Spleen (tissue), 11 donors: ENCODE results near the gene SRA1. TPM values are rescaled to one million over a fixed set of nuclear protein-coding genes. Genes with fewer than 3 reads are reported as not detected.

Source experiments
- DNase-seq: peaks from one replicate; pipeline ENCODE4 v3.0.0-alpha.2; 2020
- H3K27ac ChIP-seq, 8 donors: fragments of 200-600 bp; sonication (generic) in 7 of 8; 1 replicate in 4 of 8; 2 replicates in 4 of 8; pipeline versions ENCODE4 v1.5.0 to v1.8.0; 2016 to 2021; ENCODE audit warnings: inconsistent platforms in 4 of 8, mild to moderate bottlenecking in 4 of 8, moderate library complexity in 1 of 8
- H3K27me3 ChIP-seq, 7 donors: fragments of 200-600 bp; sonication (generic) in 6 of 7; replicated peaks in 1 of 7; 1 replicate in 4 of 7; 2 replicates in 3 of 7; pipeline versions ENCODE4 v1.5.0 to v1.8.0; 2016 to 2021; ENCODE audit warnings: inconsistent platforms in 3 of 7, mild to moderate bottlenecking in 1 of 7
- H3K36me3 ChIP-seq, 6 donors: fragments of 200-600 bp; sonication (generic) in 5 of 6; 1 replicate in 4 of 6; 2 replicates in 2 of 6; pipeline versions ENCODE4 v1.5.0 to v1.8.0; 2016 to 2021; ENCODE audit warnings: inconsistent platforms in 2 of 6
- H3K4me1 ChIP-seq, 6 donors: fragments of 200-600 bp; sonication (generic) in 5 of 6; 1 replicate in 3 of 6; 2 replicates in 3 of 6; pipeline versions ENCODE4 v1.5.0 to v1.8.0; 2016 to 2021; ENCODE audit warnings: inconsistent platforms in 3 of 6
- H3K4me3 ChIP-seq, 8 donors: fragments of 200-600 bp; sonication (generic) in 7 of 8; 1 replicate in 4 of 8; 2 replicates in 4 of 8; pipeline versions ENCODE4 v1.5.0 to v1.8.0; 2016 to 2021; ENCODE audit warnings: inconsistent platforms in 4 of 8, mild to moderate bottlenecking in 4 of 8, moderate library complexity in 2 of 8
- H3K9me3 ChIP-seq, 8 donors: fragments of 200-600 bp; sonication (generic) in 7 of 8; 1 replicate in 4 of 8; 2 replicates in 4 of 8; pipeline versions ENCODE4 v1.5.0 to v1.8.0; 2016 to 2021; ENCODE audit warnings: inconsistent platforms in 4 of 8
- POLR2A ChIP-seq, 3 donors: fragments of 450-650 bp; IDR thresholded peaks; one replicate each; pipeline ENCODE4 v1.5.1; 2017; ENCODE audit warnings: antibody characterized with exemption in 3 of 3, mild to moderate bottlenecking in 1 of 3
- POLR2AphosphoS5 ChIP-seq, 3 donors: sonication (generic); formaldehyde crosslinking; IDR thresholded peaks; one replicate each; pipeline ENCODE4 v1.5.1; 2017; ENCODE audit warnings: antibody characterized with exemption in 3 of 3
- WGBS, 5 donors: extraction: QIAGEN DNeasy Blood & Tissue Kit in 3 of 5; methylation state at CpG; one replicate each; pipeline versions ENCODE4 v1.1.5 to v1.1.7; 2013 to 2018; 5-methylcytosine and 5-hydroxymethylcytosine counted together
- intact Hi-C: fragments of 100-400 bp; cut with DNase I; formaldehyde crosslinking; loops from one replicate; pipeline ENCODE4 v1.15.0; 2023; ENCODE audit warnings: low total_unique reads
- polyA plus RNA-seq, 3 donors: library from polyadenylated mRNA; stranded (reverse); fragments of 200-250 nt; gene quantifications; one replicate each; pipeline ENCODE4 v1.2.1, GENCODE V29; 2013
- total RNA-seq, 7 donors: library from RNA; depleted of rRNA in 3 of 7; stranded (reverse); fragments of >200 nt in 3 of 7; fragmentation: NEBNext Ultra II Directional in 4 of 7; extraction: Animal tissue kit (Norgen Biotek cat#: 25700) in 4 of 7; gene quantifications; one replicate each; pipeline versions ENCODE4 v1.1.0 to v1.2.1, GENCODE V29; 2016 to 2021
- TF ChIP-seq, protein P1 (sequence below), 11 experiments: fragments of 200-600 bp in 7 of 11; fragments of 450-650 bp in 4 of 11; sonication (generic) in 4 of 11; IDR thresholded peaks in 8 of 11; conservative IDR thresholded peaks in 3 of 11; 1 replicate in 7 of 11; 2 replicates in 4 of 11; pipeline versions ENCODE4 v1.4.0 to v1.8.0; 2016 to 2021; ENCODE audit warnings: antibody characterized with exemption in 11 of 11, inconsistent platforms in 4 of 11, mild to moderate bottlenecking in 1 of 11
- donor health status: healthy with polysubstance abuse.
- donor health status: DM: no; HTN: no; CAD: no; lungs with moderate emphysema.
- donor health status: DM: no; HTN: no; CAD: no.
- donor health status: Bipolar disorder and iron deficiency.
- donor health status: healthy.
- donor health status: DM: no; HTN: no; CAD: no.
- donor health status: DM: yes; HTN: yes; CAD: no.

Gene SRA1
- total and polyA plus RNA-seq, 10 donors, result 22.9 to 42.1 (median 29.5) TPM

DNA sequence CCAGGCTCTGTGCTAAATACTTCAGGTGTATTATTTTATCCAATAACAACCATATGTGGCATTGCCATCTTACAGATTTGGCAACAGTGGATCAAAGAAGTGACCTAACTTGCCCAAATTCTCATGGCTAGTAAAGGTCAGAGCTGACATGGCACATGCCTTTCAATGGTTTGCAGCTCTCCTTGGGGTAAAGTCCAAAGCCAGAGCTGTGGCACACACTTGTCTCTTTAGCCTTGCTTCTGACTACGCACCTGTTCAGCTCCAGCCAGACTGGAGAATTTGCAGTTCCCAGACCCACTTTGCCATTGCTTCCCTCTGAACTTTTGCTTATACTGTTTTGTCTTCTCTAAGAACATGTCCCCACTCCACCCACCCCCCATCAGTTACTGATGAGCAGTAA, 13.2 kb upstream of the SRA1 start:
- Histone ChIP-seq H3K4me1 (peaks cover 16 to 80% (median 50%) of the 10 kb centered on the region in 6 donors), H3K27me3 (no peaks in the 10 kb centered on the region), H3K36me3 (peaks cover 0 to 58% (median 30%) of the 10 kb centered on the region in 6 donors), H3K27ac (peak overlapping the region in 6 of 8 donors; percentile 17 to 86 (median 78)), H3K9me3 (no peaks in the 10 kb centered on the region), H3K4me3 (no peak overlapping the region)
- intact Hi-C loops, result no loop called here
- DNase-seq, result no peak
- TF ChIP-seq POLR2AphosphoS5 (IDR thresholded peaks at IDR 0.05) (no peak), POLR2A (IDR thresholded peaks at IDR 0.05) (no peak)
- TF ChIP-seq, protein P1, sequence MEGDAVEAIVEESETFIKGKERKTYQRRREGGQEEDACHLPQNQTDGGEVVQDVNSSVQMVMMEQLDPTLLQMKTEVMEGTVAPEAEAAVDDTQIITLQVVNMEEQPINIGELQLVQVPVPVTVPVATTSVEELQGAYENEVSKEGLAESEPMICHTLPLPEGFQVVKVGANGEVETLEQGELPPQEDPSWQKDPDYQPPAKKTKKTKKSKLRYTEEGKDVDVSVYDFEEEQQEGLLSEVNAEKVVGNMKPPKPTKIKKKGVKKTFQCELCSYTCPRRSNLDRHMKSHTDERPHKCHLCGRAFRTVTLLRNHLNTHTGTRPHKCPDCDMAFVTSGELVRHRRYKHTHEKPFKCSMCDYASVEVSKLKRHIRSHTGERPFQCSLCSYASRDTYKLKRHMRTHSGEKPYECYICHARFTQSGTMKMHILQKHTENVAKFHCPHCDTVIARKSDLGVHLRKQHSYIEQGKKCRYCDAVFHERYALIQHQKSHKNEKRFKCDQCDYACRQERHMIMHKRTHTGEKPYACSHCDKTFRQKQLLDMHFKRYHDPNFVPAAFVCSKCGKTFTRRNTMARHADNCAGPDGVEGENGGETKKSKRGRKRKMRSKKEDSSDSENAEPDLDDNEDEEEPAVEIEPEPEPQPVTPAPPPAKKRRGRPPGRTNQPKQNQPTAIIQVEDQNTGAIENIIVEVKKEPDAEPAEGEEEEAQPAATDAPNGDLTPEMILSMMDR (IDR thresholded peaks at IDR 0.05 in 8 of 11, conservative IDR thresholded peaks at IDR 0.05 in 3 of 11), result no peak
- WGBS, 5 donors, result 93 to 100% (median 100%) methylated on average over 1 of the region's 1 CpG

DNA sequence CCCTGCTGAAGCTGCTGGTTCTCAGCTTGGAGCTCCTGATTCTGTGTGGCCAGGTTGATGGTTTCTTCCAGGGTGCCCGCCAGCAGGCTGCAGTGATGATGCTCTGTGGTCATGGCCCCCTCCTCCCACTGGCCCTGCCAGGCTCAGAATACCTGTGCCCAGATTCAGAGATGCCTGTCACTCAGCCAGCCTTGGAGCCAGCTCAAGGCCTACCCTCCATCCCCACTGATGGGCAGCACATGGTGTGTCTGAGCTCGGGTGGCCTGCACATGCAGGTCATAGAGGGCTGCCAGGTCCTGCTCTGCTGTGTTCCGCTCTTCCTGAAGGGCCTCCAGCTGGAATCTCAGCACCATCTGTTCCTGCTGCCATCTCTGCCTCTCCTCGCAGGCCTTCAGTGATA, 12.8 kb upstream of the SRA1 start:
- DNase-seq, result no peak
- peaks cover 21 to 80% (median 51%) of the 10 kb centered on the region in 6 donors for H3K4me1 ChIP-seq
- WGBS, 5 donors, result 90 to 96% (median 95%) methylated on average over 4 of the region's 4 CpGs
- intact Hi-C loops, result no loop called here
- H3K27me3 ChIP-seq, result no peaks in the 10 kb centered on the region
- H3K36me3 ChIP-seq, result peaks cover 0 to 55% (median 30%) of the 10 kb centered on the region in 6 donors
- peak overlapping the region in 7 of 8 donors; percentile 43 to 86 (median 76) for H3K27ac ChIP-seq
- TF ChIP-seq, protein P1 (IDR thresholded peaks at IDR 0.05 in 8 of 11, conservative IDR thresholded peaks at IDR 0.05 in 3 of 11), result no peak
- TF ChIP-seq POLR2AphosphoS5 (IDR thresholded peaks at IDR 0.05) (no peak), POLR2A (IDR thresholded peaks at IDR 0.05) (no peak)
- H3K9me3 ChIP-seq, result no peaks in the 10 kb centered on the region
- H3K4me3 ChIP-seq, result no peak overlapping the region

DNA sequence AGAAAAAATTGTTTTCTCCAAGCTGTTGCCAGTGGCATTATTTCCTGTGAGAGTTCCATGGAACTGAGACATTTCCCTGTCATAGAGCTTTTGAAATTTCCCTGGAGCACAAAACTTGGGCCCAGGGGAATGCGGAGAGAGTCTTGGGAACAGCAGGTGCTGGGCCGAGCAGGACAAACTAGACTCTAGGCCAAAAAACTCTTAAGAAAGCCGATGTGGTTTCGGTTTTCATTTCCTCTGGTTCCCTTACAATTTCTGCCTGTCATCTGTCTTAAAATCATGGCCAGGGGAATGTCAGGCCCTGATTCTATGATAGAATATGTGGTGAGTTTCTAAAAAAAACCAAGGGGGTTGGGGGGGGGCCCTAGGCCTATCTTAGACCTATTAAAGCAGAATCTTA, 11.9 kb upstream of the SRA1 start:
- Histone ChIP-seq H3K36me3 (peaks cover 0 to 50% (median 30%) of the 10 kb centered on the region in 6 donors), H3K27ac (peak overlapping the region; percentile 43 to 86 (median 74)), H3K9me3 (no peaks in the 10 kb centered on the region), H3K4me1 (peaks cover 21 to 79% (median 52%) of the 10 kb centered on the region in 6 donors), H3K4me3 (peak overlapping the region in 1 of 8 donors; percentile 43), H3K27me3 (no peaks in the 10 kb centered on the region)
- intact Hi-C loops, result loop anchor here (5.0 kb wide), 1 partner anchor 68 kb away; the partner anchor contains the start of gene TMCO6
- DNase-seq, result no peak
- 21 to 25% (median 24%) methylated on average over 4 of the region's 4 CpGs for WGBS, 5 donors
- TF ChIP-seq, protein P1 (IDR thresholded peaks at IDR 0.05 in 8 of 11, conservative IDR thresholded peaks at IDR 0.05 in 3 of 11), result no peak
- TF ChIP-seq POLR2AphosphoS5 (IDR thresholded peaks at IDR 0.05) (no peak), POLR2A (IDR thresholded peaks at IDR 0.05) (no peak)

DNA sequence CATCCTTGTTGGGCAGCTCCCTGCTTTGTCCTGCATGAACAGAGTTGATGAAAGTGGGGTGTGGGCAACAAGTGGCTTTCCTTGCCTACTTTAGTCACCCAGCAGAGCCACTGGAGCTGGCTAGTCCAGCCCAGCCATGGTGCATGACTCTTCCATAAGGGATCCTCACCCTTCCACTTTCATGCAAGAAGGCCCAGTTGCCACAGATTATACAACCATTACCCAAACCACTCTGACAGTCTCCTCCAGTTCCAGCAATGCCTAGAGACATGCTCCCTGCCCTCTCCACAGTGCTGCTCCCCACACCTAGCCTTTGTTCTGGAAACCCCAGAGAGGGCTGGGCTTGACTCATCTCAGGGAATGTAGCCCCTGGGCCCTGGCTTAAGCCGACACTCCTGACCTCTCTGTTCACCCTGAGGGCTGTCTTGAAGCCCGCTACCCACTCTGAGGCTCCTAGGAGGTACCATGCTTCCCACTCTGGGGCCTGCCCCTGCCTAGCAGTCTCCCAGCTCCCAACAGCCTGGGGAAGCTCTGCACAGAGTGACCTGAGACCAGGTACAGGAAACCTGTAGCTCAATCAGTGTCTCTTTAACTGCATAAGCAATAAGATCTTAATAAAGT, 11.3 kb upstream of the SRA1 start:
- H3K27ac ChIP-seq, result peak overlapping the region; percentile 43 to 86 (median 74)
- intact Hi-C loops, result loop anchor here (5.0 kb wide), 1 partner anchor 69 kb away; the partner anchor contains the start of gene TMCO6
- peaks cover 22 to 82% (median 57%) of the 10 kb centered on the region in 6 donors for H3K4me1 ChIP-seq
- peak overlapping the region in 1 of 8 donors; percentile 43 for H3K4me3 ChIP-seq
- peaks cover 0 to 50% (median 30%) of the 10 kb centered on the region in 6 donors for H3K36me3 ChIP-seq
- H3K27me3 ChIP-seq, result no peaks in the 10 kb centered on the region
- WGBS, 5 donors, result 75 to 100% (median 95%) methylated on average over 2 of the region's 2 CpGs
- TF ChIP-seq, protein P1 (IDR thresholded peaks at IDR 0.05 in 8 of 11, conservative IDR thresholded peaks at IDR 0.05 in 3 of 11), result no peak
- TF ChIP-seq POLR2A (IDR thresholded peaks at IDR 0.05) (no peak), POLR2AphosphoS5 (IDR thresholded peaks at IDR 0.05) (no peak)
- H3K9me3 ChIP-seq, result no peaks in the 10 kb centered on the region
- no peak for DNase-seq
